ENCODE measurements around the gene LRIG2.

LRIG2 gene

GRCh38 chr1:113178522-113178921 is 105.5 kb downstream of the LRIG2 start:
- no peak for DNase-seq
